Bronchial epithelial cell (primary cell): Measurements from ENCODE around the gene SNRPD2. TPM values are rescaled to one million over a fixed set of nuclear protein-coding genes. Genes with fewer than 3 reads are reported as not detected.

Source experiments
- DNase-seq: peaks from one replicate; pipeline ENCODE4 v3.0.0-alpha.2; 2010; ENCODE audit warnings: low read depth
- FAIRE-seq: peaks from 2 replicates; lab custom pipeline; 2011; peaks lifted over from hg19 to GRCh38; lab: Jason Lieb, UNC
- H3K27me3 ChIP-seq: 2 replicates; pipeline ENCODE4 v1.5.1; 2011; ENCODE audit warnings: low read length; ENCODE audit not compliant: control insufficient read depth, insufficient read depth
- H3K36me3 ChIP-seq: 2 replicates; pipeline ENCODE4 v1.5.1; 2011; ENCODE audit warnings: low read length; ENCODE audit not compliant: control insufficient read depth, insufficient read depth
- H3K4me3 ChIP-seq: 2 replicates; pipeline ENCODE4 v1.5.1; 2011; ENCODE audit warnings: mild to moderate bottlenecking, low read depth, low read length, control low read depth
- total RNA-seq: library from RNA; depleted of rRNA; stranded (reverse); fragments of >200 nt; gene quantifications from 2 replicates; pipeline ENCODE4 v1.2.1, GENCODE V29; 2014
- TF ChIP-seq, protein P1 (sequence below): IDR thresholded peaks from 2 replicates; pipeline ENCODE4 v1.5.1; 2011; ENCODE audit warnings: mild to moderate bottlenecking, moderate library complexity, low read length, control low read depth, inconsistent platforms; ENCODE audit not compliant: insufficient read depth, severe bottlenecking

The SNRPD2 gene
- total RNA-seq, 1 donor from 2014 or later, result 429 TPM

- no peaks in the 10 kb centered on the region for H3K27me3 ChIP-seq
- no peaks in the 10 kb centered on the region for H3K36me3 ChIP-seq
- DNase-seq (no peak), FAIRE-seq (peak; percentile 66)
- H3K4me3 ChIP-seq, result no peak overlapping the region
- TF ChIP-seq, protein P1, sequence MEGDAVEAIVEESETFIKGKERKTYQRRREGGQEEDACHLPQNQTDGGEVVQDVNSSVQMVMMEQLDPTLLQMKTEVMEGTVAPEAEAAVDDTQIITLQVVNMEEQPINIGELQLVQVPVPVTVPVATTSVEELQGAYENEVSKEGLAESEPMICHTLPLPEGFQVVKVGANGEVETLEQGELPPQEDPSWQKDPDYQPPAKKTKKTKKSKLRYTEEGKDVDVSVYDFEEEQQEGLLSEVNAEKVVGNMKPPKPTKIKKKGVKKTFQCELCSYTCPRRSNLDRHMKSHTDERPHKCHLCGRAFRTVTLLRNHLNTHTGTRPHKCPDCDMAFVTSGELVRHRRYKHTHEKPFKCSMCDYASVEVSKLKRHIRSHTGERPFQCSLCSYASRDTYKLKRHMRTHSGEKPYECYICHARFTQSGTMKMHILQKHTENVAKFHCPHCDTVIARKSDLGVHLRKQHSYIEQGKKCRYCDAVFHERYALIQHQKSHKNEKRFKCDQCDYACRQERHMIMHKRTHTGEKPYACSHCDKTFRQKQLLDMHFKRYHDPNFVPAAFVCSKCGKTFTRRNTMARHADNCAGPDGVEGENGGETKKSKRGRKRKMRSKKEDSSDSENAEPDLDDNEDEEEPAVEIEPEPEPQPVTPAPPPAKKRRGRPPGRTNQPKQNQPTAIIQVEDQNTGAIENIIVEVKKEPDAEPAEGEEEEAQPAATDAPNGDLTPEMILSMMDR, result no peak
These were observed 27.2 kb downstream of the SNRPD2 start for GRCh38 chr19:45664575-45664974.

- no peak for FAIRE-seq
- no peaks in the 10 kb centered on the region for H3K36me3 ChIP-seq
- no peak overlapping the region for H3K4me3 ChIP-seq
- TF ChIP-seq, protein P1, result no peak
- DNase-seq, result no peak
- H3K27me3 ChIP-seq, result no peaks in the 10 kb centered on the region
These were observed 28.0 kb downstream of the SNRPD2 start for GRCh38 chr19:45663800-45664199.

DNA sequence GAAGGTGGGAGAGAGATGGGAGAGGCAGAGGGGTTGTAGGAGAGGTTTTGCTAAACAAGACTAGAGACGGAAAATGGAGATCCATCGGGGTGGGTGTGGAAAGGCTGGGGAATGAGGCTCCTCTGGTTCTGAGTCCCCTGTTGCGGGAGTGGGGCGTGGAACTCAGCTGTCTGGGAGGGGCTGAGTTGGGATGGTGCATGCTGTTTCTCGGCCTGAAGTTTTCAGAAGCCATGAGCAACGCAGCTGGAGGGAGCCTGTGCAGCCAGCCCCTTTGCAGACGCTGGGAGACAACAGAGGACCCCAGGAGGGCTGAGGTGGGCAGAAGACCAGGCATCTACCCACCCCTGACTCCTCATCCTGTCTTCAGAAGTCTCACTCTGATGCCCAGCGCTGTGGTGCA lies 31.1 kb downstream of the SNRPD2 start:
- FAIRE-seq (no peak), DNase-seq (no peak)
- TF ChIP-seq, protein P1, result no peak
- H3K27me3 ChIP-seq, result no peaks in the 10 kb centered on the region
- H3K4me3 ChIP-seq, result no peak overlapping the region
- H3K36me3 ChIP-seq, result no peaks in the 10 kb centered on the region

GRCh38 chr19:45659096-45659729 lies 32.5 kb downstream of the SNRPD2 start:
- no peak overlapping the region for H3K4me3 ChIP-seq
- H3K27me3 ChIP-seq, result no peaks in the 10 kb centered on the region
- FAIRE-seq (no peak), DNase-seq (no peak)
- TF ChIP-seq, protein P1, result no peak
- no peaks in the 10 kb centered on the region for H3K36me3 ChIP-seq

DNA sequence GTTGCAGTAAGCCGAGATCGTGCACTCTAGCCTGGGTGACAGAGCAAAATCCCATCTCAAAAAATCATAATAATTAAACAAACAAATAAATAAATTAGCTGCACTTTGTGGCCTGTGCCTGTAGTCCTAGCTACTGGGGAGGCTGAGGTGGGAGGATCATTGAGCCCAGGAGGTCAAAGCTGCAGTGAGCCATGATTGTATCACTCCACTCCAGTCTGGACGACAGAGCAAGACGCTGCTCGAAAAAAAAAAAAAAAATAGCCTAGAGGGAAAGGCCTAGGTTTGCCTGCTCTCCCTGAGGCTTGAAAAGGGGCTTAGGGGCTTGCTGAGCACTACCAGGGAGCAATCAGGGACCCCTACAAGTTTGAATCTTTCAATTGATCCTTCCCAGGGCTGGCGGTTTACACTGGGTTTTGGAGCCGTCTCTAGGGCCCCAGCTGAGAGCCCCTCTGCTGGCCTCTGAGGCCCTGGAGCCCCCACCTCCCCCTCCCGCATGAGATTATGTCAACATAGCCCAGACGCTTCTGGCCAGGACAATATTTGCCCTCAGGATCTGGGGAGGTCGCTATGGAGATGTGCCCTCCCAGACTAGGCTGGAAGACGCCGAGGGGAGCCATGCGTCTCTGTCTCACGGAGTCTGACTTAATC lies 34.1 kb downstream of the SNRPD2 start:
- DNase-seq, result no peak
- no peaks in the 10 kb centered on the region for H3K36me3 ChIP-seq
- no peak for FAIRE-seq
- TF ChIP-seq, protein P1, result no peak
- no peak overlapping the region for H3K4me3 ChIP-seq
- H3K27me3 ChIP-seq, result no peaks in the 10 kb centered on the region

GRCh38 chr19:45655073-45655472 lies 36.7 kb downstream of the SNRPD2 start:
- Histone ChIP-seq H3K4me3 (no peak overlapping the region), H3K27me3 (no peaks in the 10 kb centered on the region), H3K36me3 (no peaks in the 10 kb centered on the region)
- DNase-seq (no peak), FAIRE-seq (no peak)
- TF ChIP-seq, protein P1, result no peak
